Mesendoderm (in vitro differentiated cells): Measurements from ENCODE around the gene AFF3.

Experiments
- DNase-seq: peaks from one replicate; pipeline ENCODE4 v3.0.0; 2013
- H2AK5ac ChIP-seq: 2 replicates; pipeline ENCODE4 v1.6.1; 2013; ENCODE audit warnings: low read length, inconsistent platforms
- H2BK120ac ChIP-seq: 2 replicates; pipeline ENCODE4 v1.6.1; 2013; ENCODE audit warnings: low read depth, mild to moderate bottlenecking, low read length, moderate library complexity, mixed read lengths
- H2BK15ac ChIP-seq: replicated peaks from 2 replicates; pipeline ENCODE4 v1.6.1; 2013; ENCODE audit warnings: low read depth, mild to moderate bottlenecking, moderate library complexity
- H2BK5ac ChIP-seq: 2 replicates; pipeline ENCODE4 v1.6.1; 2013; ENCODE audit warnings: low read length, inconsistent platforms
- H3K18ac ChIP-seq: 2 replicates; pipeline ENCODE4 v1.6.1; 2013; ENCODE audit warnings: mild to moderate bottlenecking, low read length, mixed read lengths
- H3K23ac ChIP-seq: one replicate; pipeline ENCODE4 v1.6.1; 2013; ENCODE audit warnings: low read length
- H3K27ac ChIP-seq: 2 replicates; pipeline ENCODE4 v1.5.1; 2013; ENCODE audit warnings: low read depth, mild to moderate bottlenecking, inconsistent platforms, low read length, moderate library complexity
- H3K27me3 ChIP-seq: 2 replicates; pipeline ENCODE4 v1.6.1; 2013; ENCODE audit warnings: low read length, control low read depth, mild to moderate bottlenecking, inconsistent platforms; ENCODE audit not compliant: insufficient read depth, poor library complexity
- H3K36me3 ChIP-seq: 2 replicates; pipeline ENCODE4 v1.6.1; 2013; ENCODE audit warnings: low read length, inconsistent platforms; ENCODE audit not compliant: control insufficient read depth, insufficient read depth
- H3K4ac ChIP-seq: one replicate; pipeline ENCODE4 v1.6.1; 2013; ENCODE audit warnings: low read depth, mild to moderate bottlenecking, low read length, moderate library complexity
- H3K4me1 ChIP-seq: 2 replicates; pipeline ENCODE4 v1.6.1; 2013; ENCODE audit warnings: low read depth, low read length, inconsistent platforms; ENCODE audit not compliant: control insufficient read depth
- H3K4me2 ChIP-seq: 2 replicates; pipeline ENCODE4 v1.6.1; 2013; ENCODE audit warnings: low read length
- H3K4me3 ChIP-seq: 2 replicates; pipeline ENCODE4 v1.5.1; 2013; ENCODE audit warnings: mild to moderate bottlenecking, low read length
- H3K56ac ChIP-seq: one replicate; pipeline ENCODE4 v1.6.1; 2013; ENCODE audit warnings: low read length
- H3K79me1 ChIP-seq: 2 replicates; pipeline ENCODE4 v1.6.1; 2013; ENCODE audit warnings: low read length, inconsistent platforms
- H3K79me2 ChIP-seq: 2 replicates; pipeline ENCODE4 v1.6.1; 2013; ENCODE audit warnings: mild to moderate bottlenecking, low read length; ENCODE audit not compliant: control insufficient read depth, insufficient read depth
- H3K9ac ChIP-seq: 2 replicates; pipeline ENCODE4 v1.6.1; 2013; ENCODE audit warnings: low read length, inconsistent platforms
- H4K5ac ChIP-seq: one replicate; pipeline ENCODE4 v1.6.1; 2013; ENCODE audit warnings: low read length
- H4K8ac ChIP-seq: one replicate; pipeline ENCODE4 v1.6.1; 2013; ENCODE audit warnings: low read depth, mild to moderate bottlenecking, control low read depth, low read length, moderate library complexity
- WGBS: extraction: QIAGEN DNeasy Blood & Tissue Kit; methylation state at CpG from one replicate; pipeline ENCODE4 v1.1.7; 2013; ENCODE audit warnings: low lambda C conversion rate, missing lambda C conversion rate; ENCODE audit not compliant: insufficient coverage; ENCODE audit errors: extremely low coverage; 5-methylcytosine and 5-hydroxymethylcytosine counted together

The AFF3 gene

DNA sequence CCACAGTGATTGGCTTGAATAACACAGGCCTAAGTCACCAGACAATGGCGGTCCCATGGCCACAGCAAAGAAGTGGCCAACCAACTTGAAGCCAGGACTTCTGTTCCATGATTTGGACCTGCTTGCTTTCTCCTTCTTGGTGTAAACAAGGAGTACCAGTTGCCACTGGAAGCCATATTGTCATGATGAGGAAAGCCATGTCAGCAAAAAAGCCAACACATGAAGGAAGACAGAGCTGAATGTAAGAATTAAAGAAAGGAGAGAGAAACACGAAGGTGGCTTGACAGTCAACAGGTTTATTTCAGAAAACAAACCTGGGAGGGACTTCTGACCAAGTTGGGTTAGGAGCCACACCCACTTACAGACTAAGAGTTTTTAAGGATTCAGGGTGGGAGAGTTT is 620.2 kb downstream of the AFF3 start:
- no peak for DNase-seq
- Histone ChIP-seq H4K5ac (no peak overlapping the region), H2BK5ac (no peak overlapping the region), H3K79me2 (no peaks in the 10 kb centered on the region), H3K4me1 (no peaks in the 10 kb centered on the region), H3K4me3 (no peak overlapping the region), H4K8ac (no peak overlapping the region), H3K4me2 (no peak overlapping the region), H3K27me3 (no peaks in the 10 kb centered on the region), H3K36me3 (no peaks in the 10 kb centered on the region), H3K56ac (no peak overlapping the region), H3K9ac (no peak overlapping the region), H3K23ac (no peak overlapping the region), H2BK120ac (no peak overlapping the region), H2BK15ac (no peak overlapping the region), H2AK5ac (no peak overlapping the region), H3K4ac (no peak overlapping the region), H3K27ac (no peak overlapping the region), H3K18ac (no peak overlapping the region), H3K79me1 (no peaks in the 10 kb centered on the region)
- no CpG with 5 or more reads among the region's 2 CpGs for WGBS

DNA sequence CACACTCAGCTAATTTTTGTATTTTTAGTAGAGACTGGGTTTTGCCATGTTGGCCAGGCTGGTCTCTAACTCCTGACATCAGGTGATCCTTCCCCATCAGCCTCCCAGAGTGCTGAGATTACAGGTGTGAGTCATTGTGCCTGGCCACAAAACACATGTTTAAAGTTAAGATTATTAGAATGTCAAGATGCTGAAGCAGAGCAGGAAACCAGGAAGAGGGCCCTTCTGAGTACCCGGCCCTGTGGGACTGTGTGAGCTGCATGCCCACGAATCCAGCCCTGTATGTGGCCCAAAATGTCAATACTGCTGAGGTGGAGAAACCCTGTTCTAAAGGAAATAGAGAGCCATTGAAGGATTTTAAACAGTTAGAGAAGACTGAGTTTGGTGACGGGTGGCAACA is 621.6 kb downstream of the AFF3 start:
- no peaks in the 10 kb centered on the region for H3K27me3 ChIP-seq
- H3K4ac ChIP-seq, result no peak overlapping the region
- H3K36me3 ChIP-seq, result no peaks in the 10 kb centered on the region
- H3K9ac ChIP-seq, result no peak overlapping the region
- no peaks in the 10 kb centered on the region for H3K79me1 ChIP-seq
- H3K56ac ChIP-seq, result no peak overlapping the region
- H2BK120ac ChIP-seq, result no peak overlapping the region
- H3K79me2 ChIP-seq, result no peaks in the 10 kb centered on the region
- no peaks in the 10 kb centered on the region for H3K4me1 ChIP-seq
- no peak overlapping the region for H3K27ac ChIP-seq
- no peak overlapping the region for H2AK5ac ChIP-seq
- H2BK5ac ChIP-seq, result no peak overlapping the region
- no peak overlapping the region for H3K4me3 ChIP-seq
- no peak overlapping the region for H4K8ac ChIP-seq
- no peak overlapping the region for H2BK15ac ChIP-seq
- H4K5ac ChIP-seq, result no peak overlapping the region
- H3K18ac ChIP-seq, result no peak overlapping the region
- no peak overlapping the region for H3K4me2 ChIP-seq
- DNase-seq, result no peak
- WGBS, result no CpG with 5 or more reads among the region's 3 CpGs
- no peak overlapping the region for H3K23ac ChIP-seq

DNA sequence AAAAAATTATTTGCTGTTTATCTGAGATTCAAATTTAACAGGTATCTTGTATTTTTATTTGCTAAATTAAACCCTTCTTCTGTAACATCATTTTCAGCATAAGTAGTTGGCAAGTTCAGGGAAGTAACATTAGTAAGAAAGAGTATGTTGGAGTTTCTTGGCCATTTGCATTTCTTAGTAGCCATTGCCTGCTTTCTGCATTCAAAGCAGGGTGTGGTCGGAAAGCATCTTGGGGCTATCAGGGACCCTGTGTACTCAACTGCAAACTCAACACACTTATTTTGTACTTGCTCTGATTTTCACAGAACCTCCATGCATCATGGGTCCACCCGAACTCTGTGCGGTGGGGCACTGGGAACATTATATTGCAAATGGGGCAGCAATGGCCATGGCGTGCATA is 622.2 kb downstream of the AFF3 start:
- Histone ChIP-seq H3K18ac (no peak overlapping the region), H3K4me1 (no peaks in the 10 kb centered on the region), H2BK120ac (no peak overlapping the region), H4K8ac (no peak overlapping the region), H3K79me1 (no peaks in the 10 kb centered on the region), H3K27me3 (no peaks in the 10 kb centered on the region), H3K4me3 (no peak overlapping the region), H3K36me3 (no peaks in the 10 kb centered on the region), H3K4ac (no peak overlapping the region), H3K23ac (no peak overlapping the region), H4K5ac (no peak overlapping the region), H3K79me2 (no peaks in the 10 kb centered on the region), H3K27ac (no peak overlapping the region), H2AK5ac (no peak overlapping the region), H3K4me2 (no peak overlapping the region), H2BK15ac (no peak overlapping the region), H3K56ac (no peak overlapping the region), H2BK5ac (no peak overlapping the region), H3K9ac (no peak overlapping the region)
- DNase-seq, result no peak
- no CpG with 5 or more reads among the region's 4 CpGs for WGBS

DNA sequence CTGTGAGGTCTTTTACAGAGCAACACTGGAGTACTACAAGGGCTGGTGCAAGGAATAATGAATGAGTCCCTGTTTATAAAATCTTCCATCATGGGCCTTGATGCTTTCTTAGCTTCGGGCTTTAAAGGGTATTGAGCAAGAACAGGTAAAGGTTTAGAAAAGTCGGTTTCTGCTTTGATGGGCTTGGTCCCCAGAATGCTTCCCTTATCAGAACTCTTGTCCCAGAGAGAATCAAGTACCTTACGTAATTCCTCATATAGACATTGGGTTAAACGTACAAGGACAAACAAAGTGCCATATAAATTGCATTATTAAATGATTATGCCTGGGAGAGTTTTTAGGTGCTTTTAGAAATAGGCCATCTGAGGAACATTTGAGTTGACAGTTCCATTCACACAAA is 628.0 kb downstream of the AFF3 start:
- H2AK5ac ChIP-seq, result no peak overlapping the region
- WGBS, result no CpG with 5 or more reads among the region's 4 CpGs

DNA sequence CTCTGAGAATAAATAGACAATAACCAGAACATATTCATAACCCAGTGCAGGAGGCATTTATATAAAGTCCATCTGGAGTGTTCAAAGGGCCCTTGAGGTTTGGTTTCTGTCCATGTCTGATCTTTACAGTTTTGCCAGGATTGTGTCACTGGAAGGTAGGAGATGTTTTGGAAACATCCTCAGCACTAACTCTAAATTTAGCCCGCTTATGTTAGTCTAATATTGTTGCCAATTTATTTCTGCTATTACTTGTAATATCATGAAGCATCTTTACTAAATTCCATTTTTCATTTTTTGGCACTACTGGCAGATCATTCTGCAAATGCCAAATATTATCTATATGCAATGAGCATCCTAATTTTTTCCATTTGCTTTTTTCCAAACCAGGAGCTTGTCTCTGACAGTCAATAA is 630.2 kb downstream of the AFF3 start:
- Histone ChIP-seq H3K18ac (no peak overlapping the region), H4K5ac (no peak overlapping the region), H3K27ac (no peak overlapping the region), H3K4ac (no peak overlapping the region), H3K56ac (no peak overlapping the region), H3K27me3 (no peaks in the 10 kb centered on the region), H2AK5ac (no peak overlapping the region), H3K23ac (no peak overlapping the region), H4K8ac (no peak overlapping the region), H3K4me2 (no peak overlapping the region), H2BK120ac (no peak overlapping the region), H2BK5ac (no peak overlapping the region), H3K36me3 (no peaks in the 10 kb centered on the region), H3K79me2 (no peaks in the 10 kb centered on the region), H3K4me1 (no peaks in the 10 kb centered on the region), H3K79me1 (no peaks in the 10 kb centered on the region), H2BK15ac (no peak overlapping the region), H3K9ac (no peak overlapping the region), H3K4me3 (no peak overlapping the region)
- no peak for DNase-seq
- WGBS, result no CpG with 5 or more reads among the region's 1 CpG

More for the DNA sequence above, 628.0 kb downstream of the AFF3 start:
- Histone ChIP-seq H2BK120ac (no peak overlapping the region), H3K4me2 (no peak overlapping the region), H2BK5ac (no peak overlapping the region), H4K5ac (no peak overlapping the region), H3K4me3 (no peak overlapping the region), H4K8ac (no peak overlapping the region), H3K27me3 (no peaks in the 10 kb centered on the region), H3K23ac (no peak overlapping the region), H2BK15ac (no peak overlapping the region), H3K27ac (no peak overlapping the region), H3K9ac (no peak overlapping the region), H3K36me3 (no peaks in the 10 kb centered on the region), H3K79me2 (no peaks in the 10 kb centered on the region), H3K4me1 (no peaks in the 10 kb centered on the region), H3K56ac (no peak overlapping the region), H3K4ac (no peak overlapping the region), H3K18ac (no peak overlapping the region), H3K79me1 (no peaks in the 10 kb centered on the region)
- DNase-seq, result no peak

DNA sequence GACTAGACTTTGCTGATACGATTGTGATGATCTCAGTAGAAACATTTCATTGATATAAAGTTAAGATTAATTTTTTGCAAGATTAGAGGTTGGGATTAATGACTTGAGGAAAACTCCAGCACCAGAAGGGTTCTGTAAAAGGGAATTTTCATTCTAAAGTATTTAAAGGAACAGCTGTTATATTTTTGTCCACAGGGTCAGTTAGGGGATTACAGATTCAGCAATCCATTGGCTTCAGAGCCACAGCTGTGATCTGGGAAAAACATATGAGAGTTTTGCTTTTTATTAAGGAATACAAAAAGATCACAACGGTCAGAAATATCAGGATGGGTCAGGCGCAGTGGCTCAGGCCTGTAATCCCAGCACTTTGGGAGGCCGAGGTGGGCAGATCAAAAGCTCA is 633.0 kb downstream of the AFF3 start:
- H3K23ac ChIP-seq, result no peak overlapping the region
- H3K18ac ChIP-seq, result no peak overlapping the region
- no peak overlapping the region for H2BK5ac ChIP-seq
- no peak overlapping the region for H3K4me3 ChIP-seq
- no peak overlapping the region for H3K4me2 ChIP-seq
- H2BK120ac ChIP-seq, result no peak overlapping the region
- H3K4me1 ChIP-seq, result no peaks in the 10 kb centered on the region
- H3K27me3 ChIP-seq, result no peaks in the 10 kb centered on the region
- no peaks in the 10 kb centered on the region for H3K79me2 ChIP-seq
- DNase-seq, result no peak
- H2AK5ac ChIP-seq, result no peak overlapping the region
- H2BK15ac ChIP-seq, result no peak overlapping the region
- H4K8ac ChIP-seq, result no peak overlapping the region
- no peak overlapping the region for H3K4ac ChIP-seq
- no CpG with 5 or more reads among the region's 4 CpGs for WGBS
- H3K36me3 ChIP-seq, result no peaks in the 10 kb centered on the region
- no peak overlapping the region for H3K9ac ChIP-seq
- no peaks in the 10 kb centered on the region for H3K79me1 ChIP-seq
- H3K27ac ChIP-seq, result no peak overlapping the region
- no peak overlapping the region for H3K56ac ChIP-seq
- no peak overlapping the region for H4K5ac ChIP-seq
